ENCODE measurements around the gene LRRC61.
A peak's percentile ranks its signal among the peaks of the same experiment; 100 is the strongest.

Gene LRRC61

GRCh38 chr7:150372271-150373048 lies 49.3 kb downstream of the LRRC61 start:
- DNase-seq: no peak

GRCh38 chr7:150373049-150373801 lies 50.1 kb downstream of the LRRC61 start:
- no peak for DNase-seq

GRCh38 chr7:150374026-150374425 lies 50.9 kb downstream of the LRRC61 start:
- DNase-seq: no peak

GRCh38 chr7:150374472-150374871 lies 51.3 kb downstream of the LRRC61 start:
- DNase-seq: no peak

GRCh38 chr7:150375662-150376521 lies 52.7 kb downstream of the LRRC61 start:
- DNase-seq: no peak

GRCh38 chr7:150376560-150376959 lies 53.4 kb downstream of the LRRC61 start:
- no peak for DNase-seq

GRCh38 chr7:150377196-150377595 lies 54.0 kb downstream of the LRRC61 start:
- DNase-seq: no peak

- no peak for DNase-seq
Observed at GRCh38 chr7:150377635-150378034, 54.5 kb downstream of the LRRC61 start.

- peak; percentile 18 to 44 for DNase-seq
Observed at GRCh38 chr7:150378115-150378852, 55.1 kb downstream of the LRRC61 start.

- DNase-seq: peak; percentile 95 to 96
Observed at GRCh38 chr7:150378853-150379440, 55.8 kb downstream of the LRRC61 start, which contains the start of gene ZNF775. Gene ZNF775 (plus strand): TSS chr7:150379330. CDS start chr7:150388471, 9,141 bp downstream.

- peak; percentile 13 to 15 for DNase-seq
Observed at GRCh38 chr7:150379441-150380379, 56.6 kb downstream of the LRRC61 start.

- no peak for DNase-seq
Observed at GRCh38 chr7:150380463-150380862, 57.3 kb downstream of the LRRC61 start.

GRCh38 chr7:150381096-150381495 lies 57.9 kb downstream of the LRRC61 start:
- DNase-seq: no peak

- DNase-seq: no peak
Observed at GRCh38 chr7:150381785-150382122, 58.6 kb downstream of the LRRC61 start.

- peak; percentile 50 to 52 for DNase-seq
Observed at GRCh38 chr7:150382123-150382843, 59.1 kb downstream of the LRRC61 start.

- no peak for DNase-seq
Observed at GRCh38 chr7:150382844-150383225, 59.7 kb downstream of the LRRC61 start.

GRCh38 chr7:150383710-150384397 lies 60.7 kb downstream of the LRRC61 start:
- DNase-seq: peak; percentile 97 to 98

GRCh38 chr7:150384406-150385301 lies 61.5 kb downstream of the LRRC61 start:
- peak in 1 of 2 donors; percentile 35 for DNase-seq
